Measurements from ENCODE around the gene ANKS3. TPM values are rescaled to one million over a fixed set of nuclear protein-coding genes. Genes with fewer than 3 reads are reported as not detected.

Gene ANKS3
- total and polyA plus RNA-seq, 2 donors (not counting 3 experiments of a cell fraction or from before 2014, with no cell fraction given): 13.9 to 24.0 TPM

DNA sequence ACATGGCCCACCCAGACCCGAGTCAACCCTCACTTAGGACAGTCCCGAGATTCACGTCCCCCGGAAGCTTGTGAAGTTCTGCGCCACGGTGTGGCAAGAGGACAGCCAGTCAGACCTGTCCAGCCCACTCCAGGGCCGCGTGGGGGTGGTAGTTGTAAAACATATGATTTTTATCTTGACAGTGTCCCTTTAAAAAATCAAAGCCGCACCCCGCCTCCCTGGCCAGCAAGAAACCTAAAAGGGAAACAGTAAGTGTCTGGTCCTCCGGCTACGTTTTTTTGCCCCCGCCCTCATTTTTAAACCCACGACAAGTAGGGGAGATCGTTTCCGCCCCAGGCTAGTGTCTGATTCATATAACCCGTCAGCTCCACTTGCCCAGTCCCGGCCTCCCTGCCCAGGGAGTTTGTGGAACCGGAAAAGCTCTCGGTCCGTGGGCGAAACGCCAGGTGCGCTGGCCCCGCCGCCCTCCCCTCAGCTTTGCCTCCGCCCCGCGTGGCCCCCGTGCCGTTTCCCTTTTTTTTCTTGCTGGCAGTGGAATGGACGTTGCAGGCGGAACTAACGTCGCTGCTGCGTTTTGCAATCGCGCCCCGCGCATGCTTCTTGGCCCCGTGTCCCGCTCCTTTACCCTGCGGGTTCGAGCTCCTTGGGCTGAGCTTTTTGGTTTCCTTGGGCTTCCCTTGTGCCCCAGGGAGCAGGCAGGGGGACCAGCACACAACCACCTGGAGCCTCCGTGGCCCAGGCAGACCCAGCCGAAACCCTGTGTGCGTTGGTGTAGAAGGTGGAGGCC lies 54.0 kb downstream of the ANKS3 start:
- no peak overlapping the region for H3K4me2 ChIP-seq (ENCODE audit: insufficient read depth, low read length)
- no peaks in the 10 kb centered on the region for H3K79me2 ChIP-seq (ENCODE audit: control insufficient read depth, insufficient read depth, low read length)
- H3K4me3 ChIP-seq (replicated peaks in 1 of 3; ENCODE audit: insufficient read depth in 1 of 3, low read depth in 1 of 3, low read length in 3 of 3): no peak overlapping the region
- no peaks in the 10 kb centered on the region for H4K20me1 ChIP-seq (replicated peaks; ENCODE audit: control insufficient read depth, extremely low read depth, insufficient read depth, low read length)
- no peaks in the 10 kb centered on the region for H3K9me3 ChIP-seq (replicated peaks; ENCODE audit: control insufficient read depth, insufficient read depth, low read length)
- no peaks in the 10 kb centered on the region for H3K9me1 ChIP-seq (replicated peaks; ENCODE audit: control insufficient read depth, extremely low read depth, insufficient read depth, low read length)
- H3K27me3 ChIP-seq (ENCODE audit: control insufficient read depth in 2 of 2, insufficient read depth in 2 of 2, low read length in 2 of 2): no peaks in the 10 kb centered on the region
- dilution Hi-C loops (cut with MboI; ENCODE audit: extremely low pct_ligation_motif_present, low sequenced_read_pairs) (no loop called here), intact Hi-C loops (cut with micrococcal nuclease) (no loop called here)
- FAIRE-seq: no peak
- DNase-seq (ENCODE audit: low read depth, low spot score): no peak
- no peak overlapping the region for H2AFZ ChIP-seq (ENCODE audit: low read depth, low read length)
- TF ChIP-seq MYC (IDR thresholded peaks at IDR 0.05; ENCODE audit: low read depth, low read length) (no peak), JUN (IDR thresholded peaks at IDR 0.05; ENCODE audit: borderline replicate concordance, insufficient read depth, insufficient read length, low read depth) (no peak), POLR2AphosphoS5 (IDR thresholded peaks at IDR 0.05; ENCODE audit: insufficient read depth, low read depth, low read length) (no peak), GATA2 (IDR thresholded peaks at IDR 0.05; ENCODE audit: insufficient read depth, insufficient read length, low read depth, low read length) (no peak), CTCF (IDR thresholded peaks at IDR 0.05; ENCODE audit: extremely low read depth in 1 of 2, insufficient read depth in 1 of 2, low read depth in 1 of 2, low read length in 2 of 2) (no peak), EZH2 (IDR thresholded peaks at IDR 0.05; ENCODE audit: borderline replicate concordance, low read depth, low read length, severe bottlenecking) (no peak), POLR2A (IDR thresholded peaks at IDR 0.05; ENCODE audit: low read depth, low read length) (no peak), FOS (IDR thresholded peaks at IDR 0.05; ENCODE audit: borderline replicate concordance, insufficient read depth, low read length) (no peak)
- TF ChIP-seq, protein P1, sequence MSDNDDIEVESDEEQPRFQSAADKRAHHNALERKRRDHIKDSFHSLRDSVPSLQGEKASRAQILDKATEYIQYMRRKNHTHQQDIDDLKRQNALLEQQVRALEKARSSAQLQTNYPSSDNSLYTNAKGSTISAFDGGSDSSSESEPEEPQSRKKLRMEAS (IDR thresholded peaks at IDR 0.05; ENCODE audit: insufficient read depth, insufficient read length): no peak
- H3K4me1 ChIP-seq (ENCODE audit: control insufficient read depth, extremely low read depth, insufficient read depth, low read length): no peaks in the 10 kb centered on the region
- peaks cover 4 to 34% of the 10 kb centered on the region in 2 experiments for H3K36me3 ChIP-seq (ENCODE audit: control insufficient read depth in 2 of 2, extremely low read depth in 1 of 2, insufficient read depth in 2 of 2, low read length in 2 of 2)
- H3K27ac ChIP-seq (ENCODE audit: insufficient read depth, low read depth, low read length): no peak overlapping the region
- BruUV-seq (replicated peaks): no TSS peak
- POLR2A ChIA-PET: no interaction called here
- no peak overlapping the region for H3K9ac ChIP-seq (replicated peaks; ENCODE audit: extremely low read depth, insufficient read depth, low read length)
- CTCF ChIA-PET: no interaction called here
